GM23338 (cell line): ENCODE results near the gene TGFBRAP1. TPM values are rescaled to one million over a fixed set of nuclear protein-coding genes. Genes with fewer than 3 reads are reported as not detected.

Experiments used
- ATAC-seq: fragments of 200-7000 bp; cut with Tn5 transposase; 3 replicates; pipeline ENCODE4 v1.9.1; 2020
- DNase-seq: peaks from one replicate; pipeline ENCODE4 v3.0.0-alpha.2; 2015; ENCODE audit warnings: low spot score
- H2AFZ ChIP-seq: fragments of 200-600 bp; sonication (generic); 2 replicates; pipeline ENCODE4 v1.8.0; 2016; ENCODE audit warnings: antibody characterized with exemption, mild to moderate bottlenecking, moderate library complexity
- H3F3A ChIP-seq: fragments of 200-600 bp; sonication (generic); replicated peaks from 2 replicates; pipeline ENCODE4 v1.8.0; 2017; ENCODE audit warnings: antibody characterized with exemption, mixed run types, low read depth
- H3K27ac ChIP-seq: fragments of 200-600 bp; sonication (generic); 2 replicates; pipeline ENCODE4 v1.6.1; 2016; ENCODE audit warnings: low read depth
- H3K27me3 ChIP-seq: fragments of 200-600 bp; sonication (generic); 2 replicates; pipeline ENCODE4 v1.8.0; 2016; ENCODE audit warnings: mild to moderate bottlenecking, mixed run types, moderate library complexity; ENCODE audit not compliant: insufficient read depth
- H3K36me3 ChIP-seq: fragments of 200-600 bp; sonication (generic); 2 replicates; pipeline ENCODE4 v1.8.0; 2016; ENCODE audit warnings: mild to moderate bottlenecking; ENCODE audit not compliant: insufficient read depth
- H3K4me1 ChIP-seq: fragments of 200-600 bp; sonication (generic); 2 replicates; pipeline ENCODE4 v1.8.0; 2016; ENCODE audit warnings: mild to moderate bottlenecking, moderate library complexity; ENCODE audit not compliant: insufficient read depth
- H3K4me2 ChIP-seq: fragments of 200-600 bp; sonication (generic); 2 replicates; pipeline ENCODE4 v1.7.1; 2017; ENCODE audit warnings: mixed run types
- H3K4me3 ChIP-seq: fragments of 200-600 bp; sonication (generic); 2 replicates; pipeline ENCODE4 v1.6.1; 2016; ENCODE audit warnings: mixed run types
- H3K79me2 ChIP-seq: fragments of 200-600 bp; sonication (generic); replicated peaks from 2 replicates; pipeline ENCODE4 v1.8.0; 2017; ENCODE audit warnings: mild to moderate bottlenecking; ENCODE audit not compliant: insufficient read depth
- H3K9me2 ChIP-seq: fragments of 200-600 bp; sonication (generic); 2 replicates; pipeline ENCODE4 v1.8.0; 2017; ENCODE audit not compliant: insufficient read depth
- H4K20me1 ChIP-seq: fragments of 200-600 bp; sonication (generic); replicated peaks from 2 replicates; pipeline ENCODE4 v1.8.0; 2017; ENCODE audit warnings: mild to moderate bottlenecking; ENCODE audit not compliant: insufficient read depth
- H3K27ac Mint-ChIP-seq: 2 replicates; pipeline ENCODE4 v1.8.0; 2020; ENCODE audit warnings: inconsistent platforms, mild to moderate bottlenecking, moderate library complexity, mixed read lengths
- H3K27me3 Mint-ChIP-seq: 3 replicates; pipeline ENCODE4 v1.8.0; 2022; ENCODE audit warnings: low read depth, mild to moderate bottlenecking, moderate library complexity, mixed read lengths, inconsistent platforms; ENCODE audit not compliant: insufficient read depth, poor library complexity
- H3K36me3 Mint-ChIP-seq: 3 replicates; pipeline ENCODE4 v1.8.0; 2021; ENCODE audit warnings: low read depth, mild to moderate bottlenecking, inconsistent platforms, moderate library complexity, mixed read lengths
- H3K4me1 Mint-ChIP-seq: 3 replicates; pipeline ENCODE4 v1.8.0; 2020; ENCODE audit warnings: mild to moderate bottlenecking, inconsistent platforms, mixed read lengths
- H3K4me3 Mint-ChIP-seq: 3 replicates; pipeline ENCODE4 v1.8.0; 2021; ENCODE audit warnings: moderate library complexity, mild to moderate bottlenecking, inconsistent platforms, mixed read lengths
- H3K9me3 Mint-ChIP-seq: 3 replicates; pipeline ENCODE4 v1.8.0; 2020; ENCODE audit warnings: moderate library complexity, mild to moderate bottlenecking, inconsistent platforms, mixed read lengths
- CREB1 ChIP-seq: fragments of 250-450 bp; sonication (Bioruptor Pico); IDR thresholded peaks from 2 replicates; pipeline ENCODE4 v1.5.0; 2020; ENCODE audit warnings: low read depth, mild to moderate bottlenecking, moderate library complexity
- EZH2phosphoT487 ChIP-seq: fragments of 200-600 bp; sonication (generic); IDR thresholded peaks from one replicate; pipeline ENCODE4 v1.8.1; 2018; ENCODE audit warnings: antibody characterized with exemption; ENCODE audit not compliant: unreplicated experiment
- NANOG ChIP-seq: IDR thresholded peaks from 2 replicates; pipeline ENCODE4 v1.6.1; 2016; ENCODE audit warnings: antibody characterized with exemption, borderline replicate concordance
- STAT1 ChIP-seq: IDR thresholded peaks from one replicate; pipeline ENCODE4 v1.6.1; 2016; ENCODE audit warnings: antibody characterized with exemption; ENCODE audit not compliant: unreplicated experiment
- ZNF114 ChIP-seq: fragments of 250-450 bp; sonication (Bioruptor Pico); IDR thresholded peaks from 2 replicates; pipeline ENCODE4 v1.5.0; 2020; ENCODE audit warnings: mild to moderate bottlenecking, moderate library complexity
- polyA plus RNA-seq: library from polyadenylated mRNA; unstranded; fragments of >200 nt; fragmentation: Nextera tagmentation; extraction: Ambion mirVana; gene quantifications from 2 replicates; pipeline ENCODE4 v1.2.1, GENCODE V29; 2016
- total RNA-seq: library from RNA; depleted of rRNA; stranded (reverse); fragments of >200 nt; shearing (Covaris generic); gene quantifications from 2 replicates; pipeline ENCODE4 v1.2.3, GENCODE V29; 2014
- TF ChIP-seq, protein P1 (sequence below): fragments of 250-450 bp; sonication (Bioruptor Pico); IDR thresholded peaks from 2 replicates; pipeline ENCODE4 v1.5.0; 2020; ENCODE audit warnings: mild to moderate bottlenecking, moderate library complexity
- TF ChIP-seq, protein P2 (sequence below), 2 experiments: fragments of 200-600 bp in 1 of 2; sonication (generic) in 1 of 2; conservative IDR thresholded peaks; 2 replicates each; pipeline versions ENCODE4 v1.5.1 to v1.6.1; 2016 to 2017; ENCODE audit warnings: antibody characterized with exemption in 2 of 2, low read depth in 2 of 2, mild to moderate bottlenecking in 2 of 2, moderate library complexity in 1 of 2

Gene TGFBRAP1
- total and polyA plus RNA-seq, 2 experiments from 2014 or later: 6.3 to 23.5 TPM

DNA sequence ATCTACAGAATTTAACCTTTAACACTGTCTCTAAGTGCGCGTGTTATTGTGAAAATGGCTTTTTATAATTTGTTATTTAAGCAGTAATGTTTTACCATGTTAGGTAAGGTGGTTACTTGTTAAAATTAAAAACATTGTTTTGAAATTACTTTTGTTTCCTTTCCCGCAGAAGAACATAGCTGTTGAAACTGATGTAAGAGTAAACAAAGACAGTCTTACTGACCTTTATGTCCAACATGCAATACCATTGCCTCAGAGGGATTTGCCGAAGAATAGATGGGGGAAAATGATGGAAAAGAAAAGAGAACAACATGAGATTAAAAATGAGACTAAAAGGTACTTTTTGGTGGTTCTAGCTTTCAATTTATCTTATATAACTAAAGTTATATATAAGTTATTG, 9.9 kb upstream of the TGFBRAP1 start (continued):
- TF ChIP-seq NANOG (no peak), EZH2phosphoT487 (no peak), ZNF114 (CRISPR knock-in tag) (no peak)

DNA sequence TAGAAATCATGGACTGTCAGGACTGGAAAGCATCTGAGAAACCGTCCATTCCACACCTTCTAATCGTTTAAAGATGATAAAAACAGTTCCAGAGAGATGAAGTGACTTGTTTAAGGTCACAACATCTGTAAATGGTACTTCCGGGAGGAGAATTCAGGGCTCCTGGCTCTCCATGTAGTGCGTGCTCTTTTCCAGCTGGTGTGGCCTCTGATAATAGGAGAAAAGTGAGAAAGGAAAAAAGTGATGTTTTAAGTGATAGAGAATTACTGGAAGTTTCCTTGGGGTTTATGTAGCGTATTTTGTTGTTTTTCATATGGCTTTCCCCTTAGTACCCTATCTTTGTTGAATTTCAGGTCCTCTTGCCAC, 8.5 kb upstream of the TGFBRAP1 start:
- 0 out of 2 replicates have a peak overlapping the region, but pooled peaks have one; percentile 55 for H3K27ac ChIP-seq
- H3K27me3 ChIP-seq: no peaks in the 10 kb centered on the region
- peak; percentile 19 for DNase-seq
- peak; percentile 29 for ATAC-seq
- Mint-ChIP-seq H3K9me3 (no peaks in the 10 kb centered on the region), H3K4me1 (peaks cover 6% of the 10 kb centered on the region; the same call in 1 of the 3 replicates), H3K4me3 (peak overlapping the region; percentile 99), H3K27ac (peak overlapping the region; percentile 93), H3K27me3 (peaks cover 6% of the 10 kb centered on the region), H3K36me3 (peaks cover 26% of the 10 kb centered on the region)
- H3F3A ChIP-seq: no peaks in the 10 kb centered on the region
- H2AFZ ChIP-seq: peak overlapping the region; percentile 87; the same call in 1 of the 2 replicates
- H3K9me2 ChIP-seq: no peaks in the 10 kb centered on the region
- H3K36me3 ChIP-seq: peaks cover 34% of the 10 kb centered on the region
- H3K4me2 ChIP-seq: peak overlapping the region; percentile 96
- peak overlapping the region; percentile 71 for H3K4me3 ChIP-seq
- TF ChIP-seq CREB1 (CRISPR knock-in tag) (no peak), NANOG (no peak), STAT1 (no peak)
- TF ChIP-seq, protein P1, sequence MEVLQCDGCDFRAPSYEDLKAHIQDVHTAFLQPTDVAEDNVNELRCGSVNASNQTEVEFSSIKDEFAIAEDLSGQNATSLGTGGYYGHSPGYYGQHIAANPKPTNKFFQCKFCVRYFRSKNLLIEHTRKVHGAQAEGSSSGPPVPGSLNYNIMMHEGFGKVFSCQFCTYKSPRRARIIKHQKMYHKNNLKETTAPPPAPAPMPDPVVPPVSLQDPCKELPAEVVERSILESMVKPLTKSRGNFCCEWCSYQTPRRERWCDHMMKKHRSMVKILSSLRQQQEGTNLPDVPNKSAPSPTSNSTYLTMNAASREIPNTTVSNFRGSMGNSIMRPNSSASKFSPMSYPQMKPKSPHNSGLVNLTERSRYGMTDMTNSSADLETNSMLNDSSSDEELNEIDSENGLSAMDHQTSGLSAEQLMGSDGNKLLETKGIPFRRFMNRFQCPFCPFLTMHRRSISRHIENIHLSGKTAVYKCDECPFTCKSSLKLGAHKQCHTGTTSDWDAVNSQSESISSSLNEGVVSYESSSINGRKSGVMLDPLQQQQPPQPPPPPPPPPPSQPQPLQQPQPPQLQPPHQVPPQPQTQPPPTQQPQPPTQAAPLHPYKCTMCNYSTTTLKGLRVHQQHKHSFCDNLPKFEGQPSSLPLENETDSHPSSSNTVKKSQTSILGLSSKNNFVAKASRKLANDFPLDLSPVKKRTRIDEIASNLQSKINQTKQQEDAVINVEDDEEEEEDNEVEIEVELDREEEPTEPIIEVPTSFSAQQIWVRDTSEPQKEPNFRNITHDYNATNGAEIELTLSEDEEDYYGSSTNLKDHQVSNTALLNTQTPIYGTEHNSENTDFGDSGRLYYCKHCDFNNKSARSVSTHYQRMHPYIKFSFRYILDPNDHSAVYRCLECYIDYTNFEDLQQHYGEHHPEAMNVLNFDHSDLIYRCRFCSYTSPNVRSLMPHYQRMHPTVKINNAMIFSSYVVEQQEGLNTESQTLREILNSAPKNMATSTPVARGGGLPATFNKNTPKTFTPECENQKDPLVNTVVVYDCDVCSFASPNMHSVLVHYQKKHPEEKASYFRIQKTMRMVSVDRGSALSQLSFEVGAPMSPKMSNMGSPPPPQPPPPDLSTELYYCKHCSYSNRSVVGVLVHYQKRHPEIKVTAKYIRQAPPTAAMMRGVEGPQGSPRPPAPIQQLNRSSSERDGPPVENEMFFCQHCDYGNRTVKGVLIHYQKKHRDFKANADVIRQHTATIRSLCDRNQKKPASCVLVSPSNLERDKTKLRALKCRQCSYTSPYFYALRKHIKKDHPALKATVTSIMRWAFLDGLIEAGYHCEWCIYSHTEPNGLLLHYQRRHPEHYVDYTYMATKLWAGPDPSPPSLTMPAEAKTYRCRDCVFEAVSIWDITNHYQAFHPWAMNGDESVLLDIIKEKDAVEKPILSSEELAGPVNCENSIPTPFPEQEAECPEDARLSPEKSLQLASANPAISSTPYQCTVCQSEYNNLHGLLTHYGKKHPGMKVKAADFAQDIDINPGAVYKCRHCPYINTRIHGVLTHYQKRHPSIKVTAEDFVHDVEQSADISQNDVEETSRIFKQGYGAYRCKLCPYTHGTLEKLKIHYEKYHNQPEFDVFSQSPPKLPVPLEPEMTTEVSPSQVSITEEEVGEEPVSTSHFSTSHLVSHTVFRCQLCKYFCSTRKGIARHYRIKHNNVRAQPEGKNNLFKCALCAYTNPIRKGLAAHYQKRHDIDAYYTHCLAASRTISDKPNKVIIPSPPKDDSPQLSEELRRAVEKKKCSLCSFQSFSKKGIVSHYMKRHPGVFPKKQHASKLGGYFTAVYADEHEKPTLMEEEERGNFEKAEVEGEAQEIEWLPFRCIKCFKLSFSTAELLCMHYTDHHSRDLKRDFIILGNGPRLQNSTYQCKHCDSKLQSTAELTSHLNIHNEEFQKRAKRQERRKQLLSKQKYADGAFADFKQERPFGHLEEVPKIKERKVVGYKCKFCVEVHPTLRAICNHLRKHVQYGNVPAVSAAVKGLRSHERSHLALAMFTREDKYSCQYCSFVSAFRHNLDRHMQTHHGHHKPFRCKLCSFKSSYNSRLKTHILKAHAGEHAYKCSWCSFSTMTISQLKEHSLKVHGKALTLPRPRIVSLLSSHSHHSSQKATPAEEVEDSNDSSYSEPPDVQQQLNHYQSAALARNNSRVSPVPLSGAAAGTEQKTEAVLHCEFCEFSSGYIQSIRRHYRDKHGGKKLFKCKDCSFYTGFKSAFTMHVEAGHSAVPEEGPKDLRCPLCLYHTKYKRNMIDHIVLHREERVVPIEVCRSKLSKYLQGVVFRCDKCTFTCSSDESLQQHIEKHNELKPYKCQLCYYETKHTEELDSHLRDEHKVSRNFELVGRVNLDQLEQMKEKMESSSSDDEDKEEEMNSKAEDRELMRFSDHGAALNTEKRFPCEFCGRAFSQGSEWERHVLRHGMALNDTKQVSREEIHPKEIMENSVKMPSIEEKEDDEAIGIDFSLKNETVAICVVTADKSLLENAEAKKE (CRISPR knock-in tag): no peak
- TF ChIP-seq, protein P2, sequence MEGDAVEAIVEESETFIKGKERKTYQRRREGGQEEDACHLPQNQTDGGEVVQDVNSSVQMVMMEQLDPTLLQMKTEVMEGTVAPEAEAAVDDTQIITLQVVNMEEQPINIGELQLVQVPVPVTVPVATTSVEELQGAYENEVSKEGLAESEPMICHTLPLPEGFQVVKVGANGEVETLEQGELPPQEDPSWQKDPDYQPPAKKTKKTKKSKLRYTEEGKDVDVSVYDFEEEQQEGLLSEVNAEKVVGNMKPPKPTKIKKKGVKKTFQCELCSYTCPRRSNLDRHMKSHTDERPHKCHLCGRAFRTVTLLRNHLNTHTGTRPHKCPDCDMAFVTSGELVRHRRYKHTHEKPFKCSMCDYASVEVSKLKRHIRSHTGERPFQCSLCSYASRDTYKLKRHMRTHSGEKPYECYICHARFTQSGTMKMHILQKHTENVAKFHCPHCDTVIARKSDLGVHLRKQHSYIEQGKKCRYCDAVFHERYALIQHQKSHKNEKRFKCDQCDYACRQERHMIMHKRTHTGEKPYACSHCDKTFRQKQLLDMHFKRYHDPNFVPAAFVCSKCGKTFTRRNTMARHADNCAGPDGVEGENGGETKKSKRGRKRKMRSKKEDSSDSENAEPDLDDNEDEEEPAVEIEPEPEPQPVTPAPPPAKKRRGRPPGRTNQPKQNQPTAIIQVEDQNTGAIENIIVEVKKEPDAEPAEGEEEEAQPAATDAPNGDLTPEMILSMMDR (conservative IDR thresholded peaks at IDR 0.05; ENCODE audit: low read depth in 2 of 2): no peak
- peaks cover 18% of the 10 kb centered on the region for H3K4me1 ChIP-seq
- peaks cover 52% of the 10 kb centered on the region for H3K79me2 ChIP-seq
- H4K20me1 ChIP-seq: peaks cover 16% of the 10 kb centered on the region; the same call in 1 of the 2 replicates
